ENCODE measurements around the gene CLTCL1.
"Not testable (repeated sequence)": the region's sequence is repeated elsewhere in the genome, so short reads cannot be mapped to it uniquely, and the experiment has no call there.

The CLTCL1 gene

GRCh38 chr22:19291580-19292457 is at the start of gene CLTCL1:
Gene CLTCL1 (minus strand): TSS chr22:19291719. CDS start chr22:19291641, 78 bp downstream.
- TF ChIP-seq CTCF (IDR thresholded peaks at IDR 0.05; ENCODE audit: borderline replicate concordance, control extremely low read depth, extremely low read depth, insufficient read depth, missing control alignments): no peak
- DNase-seq (ENCODE audit: low spot score): peak; percentile 99
- in situ Hi-C loops (cut with MboI; ENCODE audit: low sequenced_read_pairs, unreplicated experiment): loop anchor here (25.0 kb wide), 1 partner anchor 95 kb away; no protein-coding TSS in a partner anchor

- in situ Hi-C loops (cut with MboI; ENCODE audit: low sequenced_read_pairs, unreplicated experiment): no loop called here
- no peak for DNase-seq (ENCODE audit: low spot score)
- TF ChIP-seq CTCF (IDR thresholded peaks at IDR 0.05; ENCODE audit: borderline replicate concordance, control extremely low read depth, extremely low read depth, insufficient read depth, missing control alignments): no peak
These were observed 45.6 kb upstream of the CLTCL1 start for GRCh38 chr22:19337137-19337536.

- in situ Hi-C loops (cut with MboI; ENCODE audit: low sequenced_read_pairs, unreplicated experiment): no loop called here
- no peak for DNase-seq (ENCODE audit: low spot score)
- TF ChIP-seq CTCF (IDR thresholded peaks at IDR 0.05; ENCODE audit: borderline replicate concordance, control extremely low read depth, extremely low read depth, insufficient read depth, missing control alignments): no peak
These were observed 44.9 kb upstream of the CLTCL1 start for GRCh38 chr22:19336133-19337075.

- in situ Hi-C loops (cut with MboI; ENCODE audit: low sequenced_read_pairs, unreplicated experiment): no loop called here
These were observed 40.5 kb upstream of the CLTCL1 start for GRCh38 chr22:19331975-19332374.

GRCh38 chr22:19331474-19331873 is 40.0 kb upstream of the CLTCL1 start:
- TF ChIP-seq CTCF (IDR thresholded peaks at IDR 0.05; ENCODE audit: borderline replicate concordance, control extremely low read depth, extremely low read depth, insufficient read depth, missing control alignments): no peak
- in situ Hi-C loops (cut with MboI; ENCODE audit: low sequenced_read_pairs, unreplicated experiment): no loop called here
- DNase-seq (ENCODE audit: low spot score): peak; percentile 12

More at GRCh38 chr22:19331975-19332374, 40.5 kb upstream of the CLTCL1 start:
- DNase-seq (ENCODE audit: low spot score): peak; percentile 11
- TF ChIP-seq CTCF (IDR thresholded peaks at IDR 0.05; ENCODE audit: borderline replicate concordance, control extremely low read depth, extremely low read depth, insufficient read depth, missing control alignments): no peak

GRCh38 chr22:19330865-19331418 is 39.4 kb upstream of the CLTCL1 start:
- no peak for TF ChIP-seq CTCF (IDR thresholded peaks at IDR 0.05; ENCODE audit: borderline replicate concordance, control extremely low read depth, extremely low read depth, insufficient read depth, missing control alignments)
- peak; percentile 26 for DNase-seq (ENCODE audit: low spot score)
- in situ Hi-C loops (cut with MboI; ENCODE audit: low sequenced_read_pairs, unreplicated experiment): no loop called here

GRCh38 chr22:19330205-19330604 is 38.7 kb upstream of the CLTCL1 start:
- DNase-seq (ENCODE audit: low spot score); in situ Hi-C loops (cut with MboI; ENCODE audit: low sequenced_read_pairs, unreplicated experiment): not testable (repeated sequence)

Data from GM13976 (cell line).